ENCODE results near the gene IQCN.

The IQCN gene

GRCh38 chr19:18293642-18294466 is 19.6 kb upstream of the IQCN start:
- H3K27ac ChIP-seq, result peak overlapping the region; percentile 96
- TF ChIP-seq CTCF (conservative IDR thresholded peaks at IDR 0.05), result no peak

DNA sequence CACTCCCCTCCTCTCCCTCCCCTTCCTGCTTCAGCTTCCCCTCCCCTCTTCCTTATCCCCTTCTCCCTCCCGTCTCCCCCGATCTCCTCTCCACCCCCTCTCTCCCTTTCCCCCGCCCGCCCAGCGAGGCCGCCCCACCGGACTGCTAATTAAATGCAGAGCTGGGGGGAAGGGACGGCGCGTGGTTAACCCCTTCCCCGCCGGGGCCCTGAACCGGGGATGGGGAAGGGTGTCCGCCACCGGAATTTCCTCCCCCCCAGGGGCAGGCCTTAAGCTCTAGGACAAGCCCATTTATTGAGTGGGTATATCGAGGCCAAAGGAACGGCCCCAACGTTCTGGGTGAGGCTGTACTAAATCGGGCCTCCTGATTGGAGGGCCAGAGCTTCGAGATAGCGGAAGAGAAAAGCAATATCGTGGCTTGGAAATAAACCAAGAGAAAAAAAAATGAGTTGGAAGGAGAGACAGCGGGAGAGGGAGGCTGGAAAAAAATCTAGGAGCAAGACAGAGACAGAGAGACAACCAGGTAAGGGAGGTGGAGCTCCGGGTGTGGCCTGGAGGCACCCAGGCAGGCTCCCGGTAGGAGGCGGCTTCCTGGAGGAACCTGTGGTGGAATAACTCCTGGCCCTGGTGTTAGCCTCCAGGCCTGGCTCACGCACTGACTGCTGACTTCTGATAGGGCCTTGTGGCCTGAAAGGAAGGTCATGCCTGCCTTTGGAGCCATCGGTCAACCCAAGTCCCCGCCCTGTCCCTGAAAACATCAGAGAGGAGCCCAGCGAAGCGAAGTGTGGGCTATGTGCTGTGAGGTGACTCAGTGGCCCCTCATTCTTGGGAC is 18.8 kb upstream of the IQCN start:
- peak overlapping the region; percentile 96 for H3K27ac ChIP-seq

GRCh38 chr19:18292462-18292809 is 18.2 kb upstream of the IQCN start:
- TF ChIP-seq CTCF (conservative IDR thresholded peaks at IDR 0.05), result no peak
- peak overlapping the region; percentile 96 for H3K27ac ChIP-seq

More for the DNA sequence above, 18.8 kb upstream of the IQCN start:
- no peak for TF ChIP-seq CTCF (conservative IDR thresholded peaks at IDR 0.05)

- no peak for TF ChIP-seq CTCF (conservative IDR thresholded peaks at IDR 0.05)
- peak overlapping the region; percentile 96 for H3K27ac ChIP-seq
Measured at GRCh38 chr19:18291590-18292461, 17.6 kb upstream of the IQCN start.

DNA sequence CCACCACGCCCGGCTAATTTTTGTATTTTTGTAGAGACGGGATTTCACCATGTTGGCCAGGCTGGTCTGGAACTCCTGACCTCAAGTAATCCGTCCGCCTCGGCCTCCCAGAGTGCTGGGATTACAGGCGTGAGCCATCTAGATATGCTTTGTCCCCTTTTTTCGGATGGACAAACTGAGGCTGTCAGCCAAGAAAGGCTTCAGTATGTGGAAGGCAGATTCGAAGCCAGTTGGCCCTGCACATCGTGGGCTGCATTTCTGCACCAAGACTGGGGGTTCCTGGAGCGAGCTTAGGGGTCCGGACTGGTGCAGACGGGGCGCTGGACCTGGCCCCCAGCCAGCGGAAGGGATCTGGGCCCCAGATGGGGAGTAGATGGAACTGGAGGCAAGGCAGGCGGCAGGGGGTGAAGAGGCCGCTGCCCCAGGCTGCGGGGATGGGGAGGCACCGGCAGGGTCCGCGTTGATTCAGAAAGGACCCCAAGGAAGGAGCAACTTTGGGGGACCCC is 16.8 kb upstream of the IQCN start:
- TF ChIP-seq CTCF (conservative IDR thresholded peaks at IDR 0.05), result no peak
- peak overlapping the region; percentile 96 for H3K27ac ChIP-seq

DNA sequence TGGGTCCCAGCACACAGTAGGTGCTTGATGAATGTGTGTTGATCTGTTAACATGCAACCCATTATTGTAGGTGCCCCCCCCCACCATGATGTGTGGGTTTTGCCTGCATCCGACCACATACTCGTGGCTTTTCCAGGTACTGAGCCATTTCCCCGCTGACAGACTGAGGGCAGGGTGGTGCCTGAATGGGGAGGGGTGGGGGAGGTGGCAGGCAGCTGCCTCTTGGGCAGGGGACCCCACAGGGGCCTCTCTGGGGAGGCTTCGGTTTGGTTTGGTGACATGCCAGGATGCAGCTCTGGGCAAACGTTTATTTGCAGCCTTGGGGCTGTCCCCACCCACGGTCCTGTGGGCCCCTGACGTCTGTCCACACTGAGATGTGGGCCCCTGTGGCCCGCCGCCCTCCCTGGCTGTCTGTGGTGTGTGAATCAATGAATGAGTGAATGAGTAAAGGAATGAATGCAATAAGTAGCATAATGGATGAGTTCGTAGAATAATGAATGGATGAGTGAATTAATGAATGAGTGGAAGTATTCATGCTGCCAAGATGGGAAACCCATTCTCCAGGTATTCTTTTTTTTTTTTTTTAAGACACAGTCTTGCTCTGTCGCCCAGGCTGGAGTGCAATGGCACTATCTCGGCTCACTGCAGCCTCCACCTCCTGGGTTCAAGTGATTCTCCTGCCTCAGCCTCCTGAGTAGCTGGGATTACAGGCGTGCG is 16.2 kb upstream of the IQCN start:
- no peak for TF ChIP-seq CTCF (conservative IDR thresholded peaks at IDR 0.05)
- no peak overlapping the region for H3K27ac ChIP-seq

Measured in VCaP (cell line).